GM12875 (cell line): ENCODE data around the gene GLMP.
"Not testable (repeated sequence)": the region's sequence is repeated elsewhere in the genome, so short reads cannot be mapped to it uniquely, and the experiment has no call there.

Experiments
- H3K4me3 ChIP-seq: one replicate; pipeline ENCODE4 v1.5.1; 2011; ENCODE audit warnings: low read depth, low read length, control low read depth
- TF ChIP-seq, protein P1 (sequence below): IDR thresholded peaks from 2 replicates; pipeline ENCODE4 v1.5.1; 2011; ENCODE audit warnings: low read depth, mild to moderate bottlenecking, control low read depth, inconsistent platforms, low read length, moderate library complexity, borderline replicate concordance; ENCODE audit not compliant: insufficient read depth

Gene GLMP

GRCh38 chr1:156336242-156336641, 40.8 kb upstream of the GLMP start:
- H3K4me3 ChIP-seq = no peak overlapping the region
- TF ChIP-seq, protein P1, sequence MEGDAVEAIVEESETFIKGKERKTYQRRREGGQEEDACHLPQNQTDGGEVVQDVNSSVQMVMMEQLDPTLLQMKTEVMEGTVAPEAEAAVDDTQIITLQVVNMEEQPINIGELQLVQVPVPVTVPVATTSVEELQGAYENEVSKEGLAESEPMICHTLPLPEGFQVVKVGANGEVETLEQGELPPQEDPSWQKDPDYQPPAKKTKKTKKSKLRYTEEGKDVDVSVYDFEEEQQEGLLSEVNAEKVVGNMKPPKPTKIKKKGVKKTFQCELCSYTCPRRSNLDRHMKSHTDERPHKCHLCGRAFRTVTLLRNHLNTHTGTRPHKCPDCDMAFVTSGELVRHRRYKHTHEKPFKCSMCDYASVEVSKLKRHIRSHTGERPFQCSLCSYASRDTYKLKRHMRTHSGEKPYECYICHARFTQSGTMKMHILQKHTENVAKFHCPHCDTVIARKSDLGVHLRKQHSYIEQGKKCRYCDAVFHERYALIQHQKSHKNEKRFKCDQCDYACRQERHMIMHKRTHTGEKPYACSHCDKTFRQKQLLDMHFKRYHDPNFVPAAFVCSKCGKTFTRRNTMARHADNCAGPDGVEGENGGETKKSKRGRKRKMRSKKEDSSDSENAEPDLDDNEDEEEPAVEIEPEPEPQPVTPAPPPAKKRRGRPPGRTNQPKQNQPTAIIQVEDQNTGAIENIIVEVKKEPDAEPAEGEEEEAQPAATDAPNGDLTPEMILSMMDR = peak; percentile 46; the same call in 1 of the 2 replicates

GRCh38 chr1:156323179-156323578, 27.7 kb upstream of the GLMP start:
- not testable (repeated sequence) for H3K4me3 ChIP-seq

GRCh38 chr1:156320560-156320959, 25.1 kb upstream of the GLMP start:
- no peak overlapping the region for H3K4me3 ChIP-seq

DNA sequence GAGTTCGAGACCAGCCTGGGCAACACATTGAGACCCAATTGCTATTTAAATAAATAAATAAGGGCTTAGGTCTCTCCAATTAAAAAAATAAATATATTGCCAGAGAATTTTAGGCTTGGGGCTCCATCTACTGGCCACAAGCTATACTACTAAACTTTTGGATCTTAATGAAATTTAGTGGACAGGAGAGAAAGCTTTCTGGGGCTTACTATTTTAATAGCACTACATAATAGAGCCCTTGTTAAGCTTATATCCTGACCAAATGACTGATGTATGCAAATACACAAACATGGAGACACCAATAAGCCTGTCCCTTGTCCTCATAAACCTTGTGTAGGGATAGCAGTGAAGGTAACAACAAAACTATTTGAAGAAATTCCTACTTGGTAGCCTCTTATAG, 24.2 kb upstream of the GLMP start:
- no peak overlapping the region for H3K4me3 ChIP-seq
- TF ChIP-seq, protein P1 = peak; percentile 26; the same call in 1 of the 2 replicates

More at GRCh38 chr1:156320560-156320959, 25.1 kb upstream of the GLMP start:
- TF ChIP-seq, protein P1 = no peak

GRCh38 chr1:156316909-156317308, 21.4 kb upstream of the GLMP start:
- H3K4me3 ChIP-seq = no peak overlapping the region
- TF ChIP-seq, protein P1 = no peak

GRCh38 chr1:156310962-156311361, 15.5 kb upstream of the GLMP start:
- TF ChIP-seq, protein P1 = no peak

GRCh38 chr1:156308078-156308477, 12.6 kb upstream of the GLMP start:
- H3K4me3 ChIP-seq = no peak overlapping the region
- TF ChIP-seq, protein P1 = no peak

More at GRCh38 chr1:156310962-156311361, 15.5 kb upstream of the GLMP start:
- H3K4me3 ChIP-seq = no peak overlapping the region

DNA sequence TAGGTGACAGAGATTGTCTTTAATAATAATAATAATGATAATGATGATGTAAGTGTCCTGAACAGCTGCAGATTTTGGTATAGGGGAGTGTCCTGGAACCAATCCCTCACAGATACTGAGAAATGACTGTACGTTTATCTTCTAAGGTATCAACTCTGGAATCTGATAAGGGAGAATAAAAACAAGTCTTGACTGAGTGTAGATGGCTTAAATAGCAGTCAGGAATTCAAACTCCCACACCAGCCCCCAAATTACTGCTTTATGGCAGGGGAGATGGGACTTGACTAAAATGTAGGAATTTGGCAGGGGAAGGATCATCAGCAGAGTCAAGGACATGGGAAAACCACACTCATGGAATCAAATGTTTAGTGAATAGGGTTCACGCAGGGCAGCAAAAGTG, 9.7 kb upstream of the GLMP start:
- TF ChIP-seq, protein P1 = no peak
- H3K4me3 ChIP-seq = no peak overlapping the region
